Stimulated activated CD8-positive, alpha-beta memory T cell treated with anti-CD3 and anti-CD28 coated beads, Interleukin-7, amount 100 ng/mL, for 4 hours (primary cell): ENCODE data around the gene PAM.
"Not testable (repeated sequence)": the region's sequence is repeated elsewhere in the genome, so short reads cannot be mapped to it uniquely, and the experiment has no call there.

Experiments used
- DNase-seq, 2 donors: peaks; one replicate each; pipeline ENCODE4 v3.0.0-alpha.2; 2020; ENCODE audit warnings: low read depth in 2 of 2

Gene PAM

GRCh38 chr5:102751903-102752376, 3.2 kb upstream of the PAM start:
- not testable (repeated sequence) for DNase-seq

GRCh38 chr5:102753889-102754766, 977 bp upstream of the PAM start:
- DNase-seq = no peak

- peak; percentile 54 to 62 for DNase-seq
Measured at GRCh38 chr5:102755686-102756371, 724 bp downstream of the PAM start.

GRCh38 chr5:102758576-102758975, 3.5 kb downstream of the PAM start:
- DNase-seq = no peak

GRCh38 chr5:102759289-102759688, 4.2 kb downstream of the PAM start:
- no peak for DNase-seq

- no peak for DNase-seq
Measured at GRCh38 chr5:102759700-102760099, 4.6 kb downstream of the PAM start.

GRCh38 chr5:102760815-102761214, 5.7 kb downstream of the PAM start:
- no peak for DNase-seq

- no peak for DNase-seq
Measured at GRCh38 chr5:102762095-102762534, 7.0 kb downstream of the PAM start.

- no peak for DNase-seq
Measured at GRCh38 chr5:102762562-102763227, 7.6 kb downstream of the PAM start.

GRCh38 chr5:102763734-102764133, 8.6 kb downstream of the PAM start:
- DNase-seq = no peak

GRCh38 chr5:102764381-102765004, 9.4 kb downstream of the PAM start:
- DNase-seq = no peak

- DNase-seq = no peak
Measured at GRCh38 chr5:102765350-102765749, 10.2 kb downstream of the PAM start.

GRCh38 chr5:102766295-102767090, 11.4 kb downstream of the PAM start:
- no peak for DNase-seq

- DNase-seq = no peak
Measured at GRCh38 chr5:102767862-102768261, 12.8 kb downstream of the PAM start.

- no peak for DNase-seq
Measured at GRCh38 chr5:102770803-102771202, 15.7 kb downstream of the PAM start.

GRCh38 chr5:102771435-102771834, 16.3 kb downstream of the PAM start:
- no peak for DNase-seq

GRCh38 chr5:102772273-102772672, 17.2 kb downstream of the PAM start:
- no peak for DNase-seq

- no peak for DNase-seq
Measured at GRCh38 chr5:102773133-102773532, 18.0 kb downstream of the PAM start.

GRCh38 chr5:102775756-102776155, 20.7 kb downstream of the PAM start:
- not testable (repeated sequence) for DNase-seq

- no peak for DNase-seq
Measured at GRCh38 chr5:102777099-102777498, 22.0 kb downstream of the PAM start.

- no peak for DNase-seq
Measured at GRCh38 chr5:102778478-102778877, 23.4 kb downstream of the PAM start.
